GM06990 (cell line): Measurements from ENCODE around the gene DENND5A.

Experiments used
- DNase-seq: peaks from one replicate; pipeline ENCODE4 v3.0.0-alpha.2; 2011; ENCODE audit not compliant: insufficient read length; ENCODE audit errors: extremely low read depth
- H3K27me3 ChIP-seq: replicated peaks from 2 replicates; pipeline ENCODE4 v1.6.0; 2011; ENCODE audit warnings: low read length; ENCODE audit not compliant: control insufficient read depth, insufficient read depth
- H3K36me3 ChIP-seq: 2 replicates; pipeline ENCODE4 v1.5.1; 2011; ENCODE audit warnings: low read length; ENCODE audit not compliant: control insufficient read depth, insufficient read depth
- H3K4me3 ChIP-seq: replicated peaks from 2 replicates; pipeline ENCODE4 v1.5.1; 2011; ENCODE audit warnings: low read depth, mild to moderate bottlenecking, control low read depth, low read length
- TF ChIP-seq, protein P1 (sequence below): IDR thresholded peaks from 2 replicates; pipeline ENCODE4 v1.5.1; 2011; ENCODE audit warnings: low read length, control low read depth, mild to moderate bottlenecking, inconsistent platforms; ENCODE audit not compliant: insufficient read depth, poor library complexity, severe bottlenecking

Gene DENND5A

DNA sequence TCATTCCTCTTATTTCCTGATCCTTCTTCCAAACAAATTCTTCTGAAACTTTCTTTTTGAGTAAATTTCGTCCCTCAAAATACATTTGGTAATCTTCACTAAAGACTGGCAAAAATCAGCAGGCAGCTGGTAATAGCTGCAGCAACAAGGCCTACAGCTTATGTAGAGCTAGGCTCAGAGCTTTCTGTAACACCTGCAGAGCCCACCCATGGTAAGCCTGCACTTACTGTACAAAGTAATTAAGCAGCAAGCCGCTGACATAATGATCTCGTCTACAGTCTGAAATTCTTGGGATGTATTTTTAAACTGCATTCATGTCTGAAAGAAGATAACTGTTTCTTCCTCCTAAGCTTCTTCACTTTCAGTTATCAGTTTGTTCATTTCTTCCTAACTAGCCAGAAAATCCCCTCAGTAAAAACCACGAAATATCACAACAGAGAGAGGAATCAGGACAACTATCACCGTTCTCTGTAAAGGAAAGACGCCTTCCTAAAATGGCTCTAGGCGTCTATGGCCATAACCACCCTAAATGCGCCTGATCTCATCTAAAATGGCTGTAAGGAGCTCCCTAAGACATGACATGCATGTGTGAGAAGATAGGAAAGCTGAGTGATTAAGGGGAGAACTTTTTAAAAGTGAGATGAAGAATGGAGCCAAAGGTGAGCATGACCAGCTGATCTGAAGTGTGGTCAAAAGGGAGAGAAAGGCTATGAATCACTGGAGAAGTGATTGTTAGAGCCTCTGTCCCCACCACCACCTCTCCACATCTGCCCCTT is 56.2 kb downstream of the DENND5A start:
- TF ChIP-seq, protein P1, sequence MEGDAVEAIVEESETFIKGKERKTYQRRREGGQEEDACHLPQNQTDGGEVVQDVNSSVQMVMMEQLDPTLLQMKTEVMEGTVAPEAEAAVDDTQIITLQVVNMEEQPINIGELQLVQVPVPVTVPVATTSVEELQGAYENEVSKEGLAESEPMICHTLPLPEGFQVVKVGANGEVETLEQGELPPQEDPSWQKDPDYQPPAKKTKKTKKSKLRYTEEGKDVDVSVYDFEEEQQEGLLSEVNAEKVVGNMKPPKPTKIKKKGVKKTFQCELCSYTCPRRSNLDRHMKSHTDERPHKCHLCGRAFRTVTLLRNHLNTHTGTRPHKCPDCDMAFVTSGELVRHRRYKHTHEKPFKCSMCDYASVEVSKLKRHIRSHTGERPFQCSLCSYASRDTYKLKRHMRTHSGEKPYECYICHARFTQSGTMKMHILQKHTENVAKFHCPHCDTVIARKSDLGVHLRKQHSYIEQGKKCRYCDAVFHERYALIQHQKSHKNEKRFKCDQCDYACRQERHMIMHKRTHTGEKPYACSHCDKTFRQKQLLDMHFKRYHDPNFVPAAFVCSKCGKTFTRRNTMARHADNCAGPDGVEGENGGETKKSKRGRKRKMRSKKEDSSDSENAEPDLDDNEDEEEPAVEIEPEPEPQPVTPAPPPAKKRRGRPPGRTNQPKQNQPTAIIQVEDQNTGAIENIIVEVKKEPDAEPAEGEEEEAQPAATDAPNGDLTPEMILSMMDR: no peak
- peak; percentile 48 for DNase-seq
- H3K27me3 ChIP-seq: no peaks in the 10 kb centered on the region
- no peaks in the 10 kb centered on the region; the same call in 1 of the 2 replicates for H3K36me3 ChIP-seq
- no peak overlapping the region; the same call in 1 of the 2 replicates for H3K4me3 ChIP-seq

DNA sequence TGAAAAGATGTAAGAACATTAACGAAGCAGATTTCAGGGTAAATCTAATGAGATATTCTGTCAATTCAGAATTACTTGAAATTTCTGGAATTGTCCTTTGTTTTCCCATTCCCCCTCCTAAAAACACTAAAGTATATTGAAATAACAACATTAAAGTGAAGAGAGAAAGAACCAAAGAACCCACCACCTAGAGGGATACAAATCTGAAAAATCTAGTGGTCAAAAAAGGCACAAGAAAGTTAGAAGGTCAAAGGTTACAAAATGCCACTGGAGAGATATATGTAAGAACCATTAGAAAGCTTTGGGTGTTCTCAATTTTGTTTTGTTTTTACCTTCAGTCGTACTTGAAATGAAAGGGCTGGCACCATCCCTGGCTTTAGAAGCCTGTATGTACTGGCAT is 57.9 kb downstream of the DENND5A start:
- Histone ChIP-seq H3K4me3 (no peak overlapping the region), H3K36me3 (no peaks in the 10 kb centered on the region; the same call in 1 of the 2 replicates), H3K27me3 (no peaks in the 10 kb centered on the region)
- no peak for DNase-seq
- TF ChIP-seq, protein P1: no peak

DNA sequence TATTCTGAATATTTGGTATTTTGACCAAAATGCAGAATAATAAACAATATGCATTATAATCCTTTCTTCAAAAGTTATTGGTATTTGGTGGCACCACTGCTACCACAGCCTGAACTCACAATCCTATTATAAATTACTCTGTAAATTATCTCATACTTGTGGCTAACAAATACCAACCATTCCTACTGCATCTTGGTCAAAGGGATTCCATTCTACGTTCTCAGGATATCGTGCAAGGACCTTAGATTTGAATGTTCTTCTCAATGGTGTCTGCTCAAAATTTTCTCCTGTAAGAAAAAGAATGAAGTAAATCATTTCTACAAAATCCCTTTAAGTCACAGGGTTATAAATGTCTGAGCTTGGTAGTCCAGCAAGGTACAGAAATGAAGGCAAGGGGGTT is 58.7 kb downstream of the DENND5A start:
- H3K4me3 ChIP-seq: no peak overlapping the region
- H3K36me3 ChIP-seq: no peaks in the 10 kb centered on the region; the same call in 1 of the 2 replicates
- no peak for DNase-seq
- TF ChIP-seq, protein P1: no peak
- H3K27me3 ChIP-seq: no peaks in the 10 kb centered on the region

DNA sequence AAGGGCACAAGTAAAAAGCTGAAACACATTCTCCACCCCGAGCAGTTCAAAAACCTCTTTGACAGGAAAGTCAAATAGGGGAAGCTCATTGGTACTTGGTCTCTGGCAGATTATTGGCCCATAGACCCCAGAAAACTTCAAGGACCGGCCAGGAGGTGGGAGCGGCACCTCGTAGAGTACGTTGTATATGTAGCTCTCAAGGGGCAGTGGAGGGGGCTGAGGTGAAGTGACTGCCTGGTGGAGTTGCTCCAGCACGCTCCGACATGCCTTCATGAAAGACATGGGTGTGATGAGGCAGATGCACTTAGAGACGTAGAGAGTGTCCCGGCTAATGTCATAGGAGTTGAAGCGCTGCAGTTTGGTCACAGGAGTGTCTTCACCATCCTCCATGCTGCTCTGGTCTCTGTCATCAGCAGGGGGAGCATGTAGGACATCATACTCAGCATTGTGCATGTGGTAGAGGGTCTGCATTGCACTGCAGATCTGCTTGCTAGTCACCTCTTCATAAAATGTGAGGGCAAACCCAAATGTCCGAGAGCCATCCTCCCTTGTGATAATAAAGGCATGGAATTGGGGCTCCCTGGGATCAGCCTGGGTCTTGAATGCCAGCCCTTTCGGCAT is 61.3 kb downstream of the DENND5A start:
- no peak for DNase-seq
- H3K36me3 ChIP-seq: no peaks in the 10 kb centered on the region; the same call in 1 of the 2 replicates
- TF ChIP-seq, protein P1: peak; percentile 31
- no peaks in the 10 kb centered on the region for H3K27me3 ChIP-seq
- no peak overlapping the region for H3K4me3 ChIP-seq

DNA sequence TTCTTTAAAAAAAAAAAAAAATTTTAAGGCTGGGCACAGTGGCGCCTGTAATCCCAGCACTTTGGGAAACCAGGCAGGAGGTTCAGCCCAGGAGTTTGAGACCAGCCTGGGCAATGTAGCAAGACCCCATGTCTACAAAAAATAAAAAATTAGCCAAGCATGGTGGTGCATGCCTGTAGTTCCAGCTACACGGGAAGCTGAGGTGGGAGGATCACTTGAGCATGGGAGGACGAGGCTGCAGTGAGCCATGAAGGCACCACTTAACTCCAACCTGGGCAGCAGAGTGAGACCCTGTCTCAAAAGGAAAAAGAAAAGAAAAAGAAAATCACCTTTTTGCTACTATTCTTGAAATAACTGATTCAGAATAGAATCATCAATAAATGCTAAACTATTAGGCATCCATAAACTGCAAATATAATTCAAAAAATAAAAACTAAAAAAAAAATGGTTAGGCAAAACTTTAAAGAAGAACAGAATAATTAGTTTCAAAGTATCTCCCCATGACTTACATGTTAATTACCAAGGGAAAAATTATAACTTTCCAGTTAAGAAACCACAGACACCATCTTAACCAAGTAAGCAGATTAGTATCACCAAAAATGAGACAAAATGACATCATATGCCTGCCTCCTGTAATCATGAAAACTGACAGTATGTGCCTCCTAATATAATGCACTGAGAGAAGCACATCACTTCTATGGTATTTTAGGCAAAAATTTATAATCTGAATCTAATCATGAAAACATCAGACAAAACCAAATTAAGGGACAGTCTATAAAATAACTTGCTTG is 63.6 kb downstream of the DENND5A start:
- no peak for DNase-seq
- Histone ChIP-seq H3K36me3 (no peaks in the 10 kb centered on the region; the same call in 1 of the 2 replicates), H3K27me3 (no peaks in the 10 kb centered on the region), H3K4me3 (no peak overlapping the region)
- TF ChIP-seq, protein P1: no peak
